ENCODE results near the gene TCEA2. TPM values are rescaled to one million over a fixed set of nuclear protein-coding genes. Genes with fewer than 3 reads are reported as not detected.

Gene TCEA2
- total RNA-seq, 6 experiments from 2014 or later = 14.8 to 45.6 (median 28.6) TPM

- no peaks in the 10 kb centered on the region for H3K36me3 ChIP-seq
Measured at GRCh38 chr20:64095455-64095854, 32.5 kb downstream of the TCEA2 start.

GRCh38 chr20:64095927-64096326 is 32.9 kb downstream of the TCEA2 start:
- Histone ChIP-seq H3K27ac (no peak overlapping the region), H3K27me3 (no peaks in the 10 kb centered on the region), H3K9me3 (no peaks in the 10 kb centered on the region), H3K36me3 (no peaks in the 10 kb centered on the region), H3K4me1 (no peaks in the 10 kb centered on the region), H3K4me3 (no peak overlapping the region)
- DNase-seq = no peak
- 82% methylated on average over 9 of the region's 11 CpGs for WGBS (ENCODE audit: insufficient coverage, low coverage, low lambda C conversion rate, missing lambda C conversion rate)
- intact Hi-C loops (cut with DNase I) = no loop called here
- ATAC-seq = no peak
- TF ChIP-seq POLR2A (IDR thresholded peaks at IDR 0.05) = no peak
- no peak for TF ChIP-seq CTCF (IDR thresholded peaks at IDR 0.05)

More at GRCh38 chr20:64095455-64095854, 32.5 kb downstream of the TCEA2 start:
- no peak for DNase-seq
- no peak overlapping the region for H3K4me3 ChIP-seq
- H3K27me3 ChIP-seq = no peaks in the 10 kb centered on the region
- no peak for ATAC-seq
- H3K27ac ChIP-seq = no peak overlapping the region
- intact Hi-C loops (cut with DNase I) = no loop called here
- TF ChIP-seq POLR2A (IDR thresholded peaks at IDR 0.05) (no peak), CTCF (IDR thresholded peaks at IDR 0.05) (no peak)
- no peaks in the 10 kb centered on the region for H3K9me3 ChIP-seq
- no peaks in the 10 kb centered on the region for H3K4me1 ChIP-seq
- 56% methylated on average over 3 of the region's 4 CpGs for WGBS (ENCODE audit: insufficient coverage, low coverage, low lambda C conversion rate, missing lambda C conversion rate)

GRCh38 chr20:64096535-64096934 is 33.5 kb downstream of the TCEA2 start:
- H3K4me1 ChIP-seq = no peaks in the 10 kb centered on the region
- intact Hi-C loops (cut with DNase I) = no loop called here
- H3K9me3 ChIP-seq = no peaks in the 10 kb centered on the region
- TF ChIP-seq POLR2A (IDR thresholded peaks at IDR 0.05) (no peak), CTCF (IDR thresholded peaks at IDR 0.05) (no peak)
- WGBS (ENCODE audit: insufficient coverage, low coverage, low lambda C conversion rate, missing lambda C conversion rate) = 52% methylated on average over 6 of the region's 6 CpGs
- no peak for DNase-seq
- no peaks in the 10 kb centered on the region for H3K36me3 ChIP-seq
- H3K4me3 ChIP-seq = no peak overlapping the region
- H3K27me3 ChIP-seq = peaks cover 0 to 5% of the 10 kb centered on the region in 2 donors
- no peak for ATAC-seq
- no peak overlapping the region for H3K27ac ChIP-seq

GRCh38 chr20:64098471-64099013 is 35.5 kb downstream of the TCEA2 start:
- 86% methylated on average over 7 of the region's 28 CpGs for WGBS (ENCODE audit: insufficient coverage, low coverage, low lambda C conversion rate, missing lambda C conversion rate)
- H3K27me3 ChIP-seq = peaks cover 0 to 9% of the 10 kb centered on the region in 2 donors
- ATAC-seq (no peak), DNase-seq (no peak)
- H3K4me1 ChIP-seq = peaks cover 0 to 5% (median 0%) of the 10 kb centered on the region in 4 donors
- H3K9me3 ChIP-seq = no peaks in the 10 kb centered on the region
- intact Hi-C loops (cut with DNase I) = no loop called here
- no peak overlapping the region for H3K27ac ChIP-seq
- TF ChIP-seq CTCF (IDR thresholded peaks at IDR 0.05) (no peak), POLR2A (IDR thresholded peaks at IDR 0.05) (no peak)
- no peak overlapping the region for H3K4me3 ChIP-seq
- H3K36me3 ChIP-seq = no peaks in the 10 kb centered on the region
